Fibroblast of villous mesenchyme (primary cell): ENCODE measurements around the gene SMG5. TPM values are rescaled to one million over a fixed set of nuclear protein-coding genes. Genes with fewer than 3 reads are reported as not detected.

ENCODE experiments used
- DNase-seq: peaks from one replicate; pipeline ENCODE4 v3.0.0-alpha.2; 2010; ENCODE audit warnings: low read depth
- H3K4me3 ChIP-seq: 2 replicates; pipeline ENCODE4 v1.5.1; 2011; ENCODE audit warnings: low read depth, mild to moderate bottlenecking, low read length
- CTCF ChIP-seq: IDR thresholded peaks from 2 replicates; pipeline ENCODE4 v1.5.1; 2012; ENCODE audit warnings: low read depth, mild to moderate bottlenecking, low read length; ENCODE audit not compliant: insufficient read depth
- total RNA-seq: library from RNA; depleted of rRNA; stranded (reverse); fragments of >200 nt; gene quantifications from 2 replicates; pipeline ENCODE4 v1.2.3, GENCODE V29; 2012

SMG5 gene
- total RNA-seq, 1 donor = 63.5 TPM

- H3K4me3 ChIP-seq = no peak overlapping the region
- no peak for DNase-seq
- TF ChIP-seq CTCF = no peak
Observed at GRCh38 chr1:156268336-156268735, 14.3 kb downstream of the SMG5 start.

- no peak overlapping the region for H3K4me3 ChIP-seq
- DNase-seq = no peak
- TF ChIP-seq CTCF = no peak
Observed at GRCh38 chr1:156266051-156266450, 16.6 kb downstream of the SMG5 start.

- H3K4me3 ChIP-seq = no peak overlapping the region
- no peak for DNase-seq
- no peak for TF ChIP-seq CTCF
Observed at GRCh38 chr1:156263288-156263655, 19.4 kb downstream of the SMG5 start.

GRCh38 chr1:156262461-156263287, 20.0 kb downstream of the SMG5 start:
- no peak overlapping the region for H3K4me3 ChIP-seq
- no peak for TF ChIP-seq CTCF
- DNase-seq = peak; percentile 44

GRCh38 chr1:156260896-156261295, 21.7 kb downstream of the SMG5 start:
- DNase-seq = no peak
- TF ChIP-seq CTCF = no peak
- no peak overlapping the region for H3K4me3 ChIP-seq

GRCh38 chr1:156259805-156260204, 22.8 kb downstream of the SMG5 start:
- peak; percentile 21 for TF ChIP-seq CTCF
- DNase-seq = peak; percentile 28
- no peak overlapping the region for H3K4me3 ChIP-seq

- no peak overlapping the region for H3K4me3 ChIP-seq
- no peak for DNase-seq
- no peak for TF ChIP-seq CTCF
Observed at GRCh38 chr1:156258859-156259258, 23.8 kb downstream of the SMG5 start.
